Measurements from ENCODE around the gene ALDH1L2.

The ALDH1L2 gene

DNA sequence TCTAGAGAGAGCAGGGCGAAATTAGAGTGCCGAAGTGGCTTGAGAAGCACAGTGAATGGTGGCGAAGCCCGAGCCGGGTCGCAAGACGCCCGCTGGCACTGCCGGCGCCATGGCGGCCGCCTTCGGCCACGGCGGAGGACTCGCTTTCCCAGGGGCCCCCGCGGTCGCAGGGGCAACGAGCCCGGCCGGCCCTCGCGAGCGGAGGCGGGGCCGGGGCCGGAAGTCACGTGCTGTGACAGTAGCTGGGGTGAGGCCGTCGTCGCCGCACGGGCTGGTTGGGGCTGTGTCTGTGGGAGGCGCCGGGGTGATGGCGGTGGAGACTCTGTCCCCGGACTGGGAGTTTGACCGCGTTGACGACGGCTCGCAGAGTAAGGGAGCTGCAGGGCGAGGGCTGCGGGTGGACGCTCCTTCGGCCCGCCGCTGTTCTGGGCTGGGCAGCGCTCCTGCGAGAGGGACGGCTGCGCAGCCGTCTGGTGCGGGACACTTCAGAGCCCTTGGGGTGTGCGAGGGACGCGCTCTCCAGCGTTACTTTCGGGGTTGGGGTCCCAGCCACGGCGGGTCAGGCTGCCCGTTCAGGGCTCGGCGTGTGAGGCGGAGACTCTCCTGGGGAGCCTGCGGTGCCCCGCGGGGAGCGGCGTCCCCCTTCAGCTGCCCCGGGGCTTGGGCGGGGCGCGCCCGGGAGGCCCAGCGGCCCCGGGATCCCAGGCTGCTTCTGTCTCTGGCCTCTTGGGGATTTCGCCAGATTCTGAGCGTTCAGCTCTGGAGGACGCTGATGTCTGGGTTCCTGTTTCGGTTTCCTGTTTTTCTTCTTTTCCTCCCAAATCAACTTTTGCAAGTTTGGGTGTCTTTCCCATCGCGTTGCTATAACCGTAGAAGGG lies 23.5 kb upstream of the ALDH1L2 start, which contains the start of gene WASHC4:
TSS of gene WASHC4 (plus strand) at position 238 of the 878 bp plus-strand sequence. CDS start at position 308, 70 bp downstream.
- Histone ChIP-seq H3K4me1 (ENCODE audit: control insufficient read depth, insufficient read depth, low read length) (peaks cover 9% of the 10 kb centered on the region), H3K9me3 (ENCODE audit: control insufficient read depth, insufficient read depth, low read depth, low read length) (no peaks in the 10 kb centered on the region), H3K36me3 (ENCODE audit: control insufficient read depth in 2 of 2, insufficient read depth in 1 of 2, low read length in 2 of 2) (peaks cover 0 to 13% of the 10 kb centered on the region in 2 experiments; a peak in 1 of 3 replicates), H3K4me3 (ENCODE audit: low read depth, low read length) (peak within 1 kb of the TSS; percentile 100), H3K27ac (ENCODE audit: extremely low read depth, low read depth, low read length) (peak within 1 kb of the TSS; percentile 98)
- POLR2A ChIA-PET = interaction anchor here (0.6 to 2.3 kb wide), 13 partner anchors 8 to 1178 kb away, joined by 3 to 7 read pairs (median 4); partner anchors contain the start of genes HSP90B1, NFYB and TDG
- CTCF ChIA-PET = interaction anchor here (0.7 to 1.1 kb wide), 2 partner anchors 16 to 526 kb away, joined by 3 read pairs; no protein-coding TSS in a partner anchor
- TF ChIP-seq ATF2 (tag by site-specific recombination; IDR thresholded peaks at IDR 0.05; ENCODE audit: low read depth) = no peak
- TF ChIP-seq IKZF3 (tag by site-specific recombination; IDR thresholded peaks at IDR 0.05) = peak; percentile 4; the same call in 1 of the 2 replicates
- no peak for TF ChIP-seq ZNF473 (tag by site-specific recombination; IDR thresholded peaks at IDR 0.05)
- TF ChIP-seq ZNF747 (tag by site-specific recombination; IDR thresholded peaks at IDR 0.05) = no peak
- no peak for TF ChIP-seq MEIS1 (CRISPR knock-in tag; IDR thresholded peaks at IDR 0.05; ENCODE audit: borderline replicate concordance)
- peak; percentile 78 for TF ChIP-seq ZBTB8A (tag by site-specific recombination; IDR thresholded peaks at IDR 0.05)
- TF ChIP-seq ZNF777 (tag by site-specific recombination; IDR thresholded peaks at IDR 0.05; ENCODE audit: borderline replicate concordance) = peak; percentile 78; the same call in 1 of the 2 replicates
- no peak for TF ChIP-seq FEZF1 (tag by site-specific recombination; IDR thresholded peaks at IDR 0.05)
- TF ChIP-seq ZSCAN16 (tag by site-specific recombination; IDR thresholded peaks at IDR 0.05) = no peak
- TF ChIP-seq ZNF549 (tag by site-specific recombination; IDR thresholded peaks at IDR 0.05) = no peak
- TF ChIP-seq ZNF521 (tag by site-specific recombination; IDR thresholded peaks at IDR 0.05) = no peak
- TF ChIP-seq ZNF362 (tag by site-specific recombination; IDR thresholded peaks at IDR 0.05) = peak; percentile 61
- TF ChIP-seq PBX3 (CRISPR knock-in tag; IDR thresholded peaks at IDR 0.05) = peak; percentile 60; the same call in 1 of the 2 replicates
- TF ChIP-seq ZNF623 (tag by site-specific recombination; IDR thresholded peaks at IDR 0.05) = no peak
- no peak for TF ChIP-seq HOXD13 (CRISPR knock-in tag; IDR thresholded peaks at IDR 0.05; ENCODE audit: borderline replicate concordance)
- TF ChIP-seq ZNF660 (tag by site-specific recombination; IDR thresholded peaks at IDR 0.05) = 0 out of 2 replicates have a peak, but pooled peaks have one; percentile 51
- no peak for TF ChIP-seq ZNF221 (tag by site-specific recombination; IDR thresholded peaks at IDR 0.05; ENCODE audit: borderline replicate concordance)
- TF ChIP-seq ZNF132 (tag by site-specific recombination; IDR thresholded peaks at IDR 0.05; ENCODE audit: borderline replicate concordance) = no peak
- TF ChIP-seq WT1 (tag by site-specific recombination; IDR thresholded peaks at IDR 0.05) = peak; percentile 73
- 0 out of 2 replicates have a peak, but pooled peaks have one; percentile 61 for TF ChIP-seq ZNF785 (tag by site-specific recombination; IDR thresholded peaks at IDR 0.05)
- TF ChIP-seq, protein P1, sequence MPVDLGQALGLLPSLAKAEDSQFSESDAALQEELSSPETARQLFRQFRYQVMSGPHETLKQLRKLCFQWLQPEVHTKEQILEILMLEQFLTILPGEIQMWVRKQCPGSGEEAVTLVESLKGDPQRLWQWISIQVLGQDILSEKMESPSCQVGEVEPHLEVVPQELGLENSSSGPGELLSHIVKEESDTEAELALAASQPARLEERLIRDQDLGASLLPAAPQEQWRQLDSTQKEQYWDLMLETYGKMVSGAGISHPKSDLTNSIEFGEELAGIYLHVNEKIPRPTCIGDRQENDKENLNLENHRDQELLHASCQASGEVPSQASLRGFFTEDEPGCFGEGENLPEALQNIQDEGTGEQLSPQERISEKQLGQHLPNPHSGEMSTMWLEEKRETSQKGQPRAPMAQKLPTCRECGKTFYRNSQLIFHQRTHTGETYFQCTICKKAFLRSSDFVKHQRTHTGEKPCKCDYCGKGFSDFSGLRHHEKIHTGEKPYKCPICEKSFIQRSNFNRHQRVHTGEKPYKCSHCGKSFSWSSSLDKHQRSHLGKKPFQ (tag by site-specific recombination; IDR thresholded peaks at IDR 0.05) = no peak
- peak; percentile 7; the same call in 1 of the 2 replicates for TF ChIP-seq ZBTB7A (tag by site-specific recombination; IDR thresholded peaks at IDR 0.05; ENCODE audit: low read depth)
- TF ChIP-seq REPIN1 (tag by site-specific recombination; IDR thresholded peaks at IDR 0.05; ENCODE audit: low read depth) = peak; percentile 89; the same call in 1 of the 2 replicates
- peak; percentile 12 for TF ChIP-seq SETDB1 (IDR thresholded peaks at IDR 0.05; ENCODE audit: insufficient read length, low read length)
- TF ChIP-seq ZNF670 (tag by site-specific recombination; IDR thresholded peaks at IDR 0.05; ENCODE audit: low read depth) = no peak
- TF ChIP-seq GFI1B (tag by site-specific recombination; IDR thresholded peaks at IDR 0.05) = no peak
- TF ChIP-seq, protein P2, sequence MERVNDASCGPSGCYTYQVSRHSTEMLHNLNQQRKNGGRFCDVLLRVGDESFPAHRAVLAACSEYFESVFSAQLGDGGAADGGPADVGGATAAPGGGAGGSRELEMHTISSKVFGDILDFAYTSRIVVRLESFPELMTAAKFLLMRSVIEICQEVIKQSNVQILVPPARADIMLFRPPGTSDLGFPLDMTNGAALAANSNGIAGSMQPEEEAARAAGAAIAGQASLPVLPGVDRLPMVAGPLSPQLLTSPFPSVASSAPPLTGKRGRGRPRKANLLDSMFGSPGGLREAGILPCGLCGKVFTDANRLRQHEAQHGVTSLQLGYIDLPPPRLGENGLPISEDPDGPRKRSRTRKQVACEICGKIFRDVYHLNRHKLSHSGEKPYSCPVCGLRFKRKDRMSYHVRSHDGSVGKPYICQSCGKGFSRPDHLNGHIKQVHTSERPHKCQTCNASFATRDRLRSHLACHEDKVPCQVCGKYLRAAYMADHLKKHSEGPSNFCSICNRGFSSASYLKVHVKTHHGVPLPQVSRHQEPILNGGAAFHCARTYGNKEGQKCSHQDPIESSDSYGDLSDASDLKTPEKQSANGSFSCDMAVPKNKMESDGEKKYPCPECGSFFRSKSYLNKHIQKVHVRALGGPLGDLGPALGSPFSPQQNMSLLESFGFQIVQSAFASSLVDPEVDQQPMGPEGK (tag by site-specific recombination; IDR thresholded peaks at IDR 0.05) = peak; percentile 93
- peak; percentile 3 for TF ChIP-seq ZNF510 (tag by site-specific recombination; IDR thresholded peaks at IDR 0.05; ENCODE audit: insufficient replicate concordance)
- peak; percentile 86 for TF ChIP-seq SP7 (tag by site-specific recombination; IDR thresholded peaks at IDR 0.05)
- TF ChIP-seq ZNF266 (tag by site-specific recombination; IDR thresholded peaks at IDR 0.05; ENCODE audit: low read depth) = no peak

Data from HEK293 (cell line).